IPS-18a (cell line): ENCODE data around the gene PSMA7.
"Not testable (repeated sequence)": the region's sequence is repeated elsewhere in the genome, so short reads cannot be mapped to it uniquely, and the experiment has no call there.

Source experiments
- H3K27ac ChIP-seq: one replicate; pipeline ENCODE4 v1.5.1; 2013; ENCODE audit warnings: low read length
- H3K27me3 ChIP-seq: one replicate; pipeline ENCODE4 v1.6.1; 2013; ENCODE audit warnings: mild to moderate bottlenecking, low read length; ENCODE audit not compliant: control insufficient read depth, insufficient read depth
- H3K36me3 ChIP-seq: one replicate; pipeline ENCODE4 v1.6.1; 2013; ENCODE audit warnings: low read depth, low read length; ENCODE audit not compliant: control insufficient read depth
- H3K4me1 ChIP-seq: one replicate; pipeline ENCODE4 v1.6.1; 2013; ENCODE audit warnings: low read depth, low read length; ENCODE audit not compliant: control insufficient read depth
- H3K4me3 ChIP-seq: one replicate; pipeline ENCODE4 v1.5.1; 2013; ENCODE audit warnings: low read length
- H3K9ac ChIP-seq: one replicate; pipeline ENCODE4 v1.6.1; 2013; ENCODE audit warnings: mild to moderate bottlenecking, low read length, moderate library complexity
- H3K9me3 ChIP-seq: one replicate; pipeline ENCODE4 v1.6.1; 2013; ENCODE audit warnings: low read depth, low read length; ENCODE audit not compliant: control insufficient read depth

Gene PSMA7

GRCh38 chr20:62119591-62120364 is 23.4 kb downstream of the PSMA7 start:
- no peaks in the 10 kb centered on the region for H3K27me3 ChIP-seq
- no peaks in the 10 kb centered on the region for H3K9me3 ChIP-seq
- peaks cover 7% of the 10 kb centered on the region for H3K36me3 ChIP-seq
- no peak overlapping the region for H3K4me3 ChIP-seq
- H3K9ac ChIP-seq, result no peak overlapping the region
- H3K4me1 ChIP-seq, result peaks cover 9% of the 10 kb centered on the region
- no peak overlapping the region for H3K27ac ChIP-seq

DNA sequence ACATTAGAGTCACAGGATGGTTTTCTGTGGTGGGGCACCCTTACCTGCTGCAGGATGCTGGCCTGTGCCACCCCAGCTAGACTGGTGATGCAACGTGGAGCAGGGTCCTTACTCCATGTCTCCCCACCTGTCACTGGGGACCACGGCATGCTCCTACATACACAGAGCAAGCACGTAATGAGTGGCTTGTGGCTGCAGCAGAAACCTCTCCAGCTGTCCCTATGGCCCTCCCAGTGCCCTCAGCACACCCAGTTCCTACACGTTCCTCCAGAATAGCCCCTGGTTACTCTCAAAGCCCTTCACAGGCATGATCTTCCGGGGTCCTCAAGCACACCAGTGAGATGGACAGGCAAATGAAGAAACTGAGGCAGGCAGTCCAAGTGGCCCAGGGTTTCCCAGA is 24.1 kb downstream of the PSMA7 start:
- peaks cover under 1% of the 10 kb centered on the region for H3K36me3 ChIP-seq
- H3K9ac ChIP-seq, result no peak overlapping the region
- no peak overlapping the region for H3K27ac ChIP-seq
- H3K4me1 ChIP-seq, result peaks cover 11% of the 10 kb centered on the region
- no peaks in the 10 kb centered on the region for H3K9me3 ChIP-seq
- H3K27me3 ChIP-seq, result no peaks in the 10 kb centered on the region
- no peak overlapping the region for H3K4me3 ChIP-seq

DNA sequence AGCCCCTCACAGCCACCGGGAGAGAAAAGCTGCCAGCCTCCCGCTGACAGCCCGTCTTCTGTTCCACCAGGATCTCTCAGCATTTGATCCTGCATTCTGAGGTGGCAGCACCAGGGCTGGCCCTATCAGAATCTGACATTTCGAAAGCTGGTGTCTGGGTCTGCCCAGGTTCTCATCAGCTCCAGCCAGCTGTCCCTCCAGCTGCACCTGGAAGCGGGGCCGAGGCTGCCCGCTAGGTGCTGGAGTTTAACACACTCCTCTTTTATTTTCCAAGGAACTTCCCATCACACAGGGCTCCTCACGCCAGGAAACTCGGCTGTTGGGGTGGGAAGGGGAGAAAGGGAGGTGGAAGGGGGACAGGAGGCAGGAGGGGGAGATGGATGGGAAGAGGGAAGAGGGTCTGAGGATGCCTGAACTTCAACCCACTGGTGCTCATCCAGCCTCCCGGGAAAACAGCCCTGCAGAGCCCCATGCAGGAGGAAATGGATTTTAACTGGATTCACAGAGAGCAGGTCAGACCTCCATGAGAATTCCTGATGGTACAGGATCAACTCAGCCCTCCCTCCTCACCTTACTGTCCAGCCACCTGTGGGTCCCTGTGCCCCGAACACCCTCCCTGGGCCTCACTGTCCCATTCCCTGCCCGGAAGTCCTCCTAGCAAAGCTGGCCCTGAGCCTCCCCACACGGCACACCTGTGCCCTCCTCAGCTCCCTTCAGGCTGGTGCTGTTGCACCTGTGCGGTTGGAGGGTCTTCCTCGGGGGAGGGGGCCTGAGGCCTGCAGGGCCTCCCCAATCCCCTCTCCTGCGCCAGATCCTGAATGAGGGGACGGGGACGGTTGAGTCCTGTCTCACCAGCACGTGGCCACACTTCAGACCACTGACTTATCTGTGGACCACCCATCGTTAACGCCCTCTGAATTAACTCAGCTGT is 24.8 kb downstream of the PSMA7 start:
- no peak overlapping the region for H3K4me3 ChIP-seq
- no peaks in the 10 kb centered on the region for H3K27me3 ChIP-seq
- H3K27ac ChIP-seq, result no peak overlapping the region
- H3K9me3 ChIP-seq, result no peaks in the 10 kb centered on the region
- no peak overlapping the region for H3K9ac ChIP-seq
- H3K4me1 ChIP-seq, result peaks cover 6% of the 10 kb centered on the region
- no peaks in the 10 kb centered on the region for H3K36me3 ChIP-seq

- Histone ChIP-seq H3K27me3 (no peaks in the 10 kb centered on the region), H3K9me3 (no peaks in the 10 kb centered on the region), H3K27ac (no peak overlapping the region), H3K9ac (no peak overlapping the region), H3K4me3 (no peak overlapping the region), H3K36me3 (no peaks in the 10 kb centered on the region), H3K4me1 (peaks cover 6% of the 10 kb centered on the region)
Observed at GRCh38 chr20:62117658-62118057, 25.5 kb downstream of the PSMA7 start.

DNA sequence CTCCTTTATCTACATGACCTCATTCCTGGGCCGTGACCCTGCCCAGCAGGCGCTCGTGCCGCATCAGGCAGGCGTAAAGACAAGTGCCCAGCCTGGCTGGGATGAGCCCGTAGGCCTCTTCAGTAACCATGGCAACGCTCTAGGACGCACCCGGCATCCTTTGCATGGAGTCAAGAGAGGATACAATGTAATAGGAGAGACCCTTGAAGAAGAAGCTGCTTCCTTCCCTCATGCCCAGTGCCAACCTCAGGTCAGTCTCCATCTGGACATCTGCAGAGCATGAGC is 25.9 kb downstream of the PSMA7 start:
- Histone ChIP-seq H3K4me1 (peaks cover 6% of the 10 kb centered on the region), H3K9ac (no peak overlapping the region), H3K9me3 (no peaks in the 10 kb centered on the region), H3K36me3 (no peaks in the 10 kb centered on the region), H3K4me3 (no peak overlapping the region), H3K27ac (no peak overlapping the region), H3K27me3 (no peaks in the 10 kb centered on the region)

GRCh38 chr20:62116558-62117361 is 26.4 kb downstream of the PSMA7 start:
- Histone ChIP-seq H3K9ac (no peak overlapping the region), H3K4me1 (peaks cover 6% of the 10 kb centered on the region), H3K9me3 (no peaks in the 10 kb centered on the region), H3K4me3 (no peak overlapping the region), H3K27me3 (no peaks in the 10 kb centered on the region), H3K27ac (no peak overlapping the region), H3K36me3 (no peaks in the 10 kb centered on the region)

- not testable (repeated sequence) for H3K4me1 ChIP-seq, H3K9ac ChIP-seq, H3K9me3 ChIP-seq, H3K36me3 ChIP-seq, H3K27ac ChIP-seq, H3K27me3 ChIP-seq, H3K4me3 ChIP-seq
Observed at GRCh38 chr20:62115800-62116407, 27.3 kb downstream of the PSMA7 start.

DNA sequence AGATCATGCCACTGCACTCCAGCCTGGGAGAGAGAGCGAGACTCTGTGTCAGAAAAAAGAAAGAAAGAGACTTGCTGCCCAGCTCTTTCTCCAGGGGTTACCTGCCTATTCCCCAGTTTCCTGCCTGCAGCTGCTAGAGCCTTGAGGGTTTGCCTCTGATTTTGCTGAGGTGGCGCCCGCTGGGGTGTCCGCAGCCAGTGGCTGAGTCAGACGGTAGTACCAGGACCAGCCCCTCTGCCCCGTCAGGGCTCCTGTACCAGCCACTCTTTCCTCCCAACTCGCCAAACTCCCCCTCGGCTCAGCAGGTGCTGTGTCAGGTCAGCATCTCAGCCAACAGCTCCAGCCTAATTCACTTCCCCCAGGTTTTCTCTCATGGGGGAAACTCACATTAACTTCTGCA is 28.3 kb downstream of the PSMA7 start:
- H3K36me3 ChIP-seq, result no peaks in the 10 kb centered on the region
- no peaks in the 10 kb centered on the region for H3K9me3 ChIP-seq
- no peak overlapping the region for H3K9ac ChIP-seq
- H3K27ac ChIP-seq, result no peak overlapping the region
- H3K4me1 ChIP-seq, result peaks cover 6% of the 10 kb centered on the region
- H3K4me3 ChIP-seq, result peak overlapping the region; percentile 21
- no peaks in the 10 kb centered on the region for H3K27me3 ChIP-seq

DNA sequence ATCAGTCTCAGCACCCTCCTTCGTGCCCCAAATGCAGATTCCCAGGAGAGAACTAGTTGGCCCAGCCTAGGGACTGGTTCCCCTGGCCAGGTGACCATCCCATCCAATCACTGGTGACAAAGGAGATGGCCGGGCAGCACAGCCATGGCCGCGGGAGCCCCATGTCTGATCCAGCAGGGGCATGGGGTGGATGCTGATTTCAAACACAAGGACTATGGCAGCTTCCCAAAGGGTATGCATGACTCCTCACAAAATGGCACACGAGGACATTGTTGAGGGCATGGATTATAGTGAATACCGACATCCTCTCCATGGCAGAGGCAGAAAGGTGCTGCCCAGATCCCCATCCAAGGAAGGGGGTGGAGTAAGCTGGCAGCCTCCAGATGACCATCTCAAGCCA is 30.8 kb downstream of the PSMA7 start:
- Histone ChIP-seq H3K4me3 (no peak overlapping the region), H3K27ac (no peak overlapping the region), H3K9me3 (peaks cover 4% of the 10 kb centered on the region), H3K9ac (no peak overlapping the region), H3K27me3 (no peaks in the 10 kb centered on the region), H3K36me3 (no peaks in the 10 kb centered on the region), H3K4me1 (peaks cover 6% of the 10 kb centered on the region)

DNA sequence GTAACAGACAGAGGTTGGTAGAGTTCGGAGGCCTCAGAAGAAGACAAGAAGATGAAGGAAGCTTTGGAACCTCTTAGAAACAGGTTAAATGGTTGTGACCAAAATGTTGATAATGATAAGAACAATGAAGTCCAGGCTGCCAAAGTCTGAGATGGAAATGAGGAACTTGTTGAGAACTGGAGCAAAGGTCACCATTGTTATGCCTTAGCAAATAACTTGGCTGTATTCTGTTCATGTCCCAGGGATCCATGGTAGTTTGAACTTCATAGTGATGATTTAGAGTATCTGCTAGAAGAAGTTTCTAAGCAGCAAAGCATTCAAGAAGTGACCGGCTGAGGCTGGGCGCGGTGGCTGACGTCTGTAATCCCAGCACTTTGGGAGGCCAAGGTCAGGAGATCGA is 32.0 kb downstream of the PSMA7 start:
- no peaks in the 10 kb centered on the region for H3K27me3 ChIP-seq
- no peak overlapping the region for H3K9ac ChIP-seq

DNA sequence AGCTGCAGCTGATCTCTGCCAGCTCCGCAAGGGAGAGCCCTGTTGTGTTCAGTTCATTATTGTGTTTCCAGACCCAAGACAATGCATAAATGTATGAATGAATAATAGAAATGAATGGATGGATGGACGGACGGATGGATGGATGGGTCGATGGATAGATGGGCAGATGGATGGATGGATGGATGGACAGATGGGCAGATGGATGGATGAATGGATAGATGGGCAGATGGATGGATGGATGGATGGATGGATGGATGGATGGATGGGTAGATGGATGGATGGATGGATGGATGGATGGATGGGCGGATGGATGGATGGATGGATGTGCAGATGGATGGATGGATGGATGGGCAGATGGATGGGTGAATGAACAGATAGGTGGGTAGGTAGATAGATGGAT is 37.6 kb downstream of the PSMA7 start:
- no peak overlapping the region for H3K27ac ChIP-seq
- no peaks in the 10 kb centered on the region for H3K36me3 ChIP-seq
- peaks cover 3% of the 10 kb centered on the region for H3K4me1 ChIP-seq
- no peak overlapping the region for H3K4me3 ChIP-seq
- H3K9ac ChIP-seq, result no peak overlapping the region
- H3K9me3 ChIP-seq, result peaks cover 4% of the 10 kb centered on the region
- H3K27me3 ChIP-seq, result no peaks in the 10 kb centered on the region

More for the DNA sequence above, 32.0 kb downstream of the PSMA7 start:
- Histone ChIP-seq H3K4me3 (no peak overlapping the region), H3K36me3 (no peaks in the 10 kb centered on the region), H3K4me1 (peaks cover 6% of the 10 kb centered on the region), H3K27ac (no peak overlapping the region), H3K9me3 (peaks cover 4% of the 10 kb centered on the region)
